Osteoblast (primary cell): ENCODE measurements around the gene SALL4. TPM values are rescaled to one million over a fixed set of nuclear protein-coding genes. Genes with fewer than 3 reads are reported as not detected.
A peak's percentile ranks its signal among the peaks of the same experiment; 100 is the strongest.

Source experiments
- DNase-seq: peaks from one replicate; pipeline ENCODE4 v3.0.0; 2011; ENCODE audit warnings: low spot score, mixed read lengths; ENCODE audit not compliant: insufficient read length; ENCODE audit errors: missing footprints
- H2AFZ ChIP-seq: 2 replicates; pipeline ENCODE4 v1.6.0; 2011; ENCODE audit warnings: mild to moderate bottlenecking, low read length
- H3K27ac ChIP-seq: 2 replicates; pipeline ENCODE4 v1.5.1; 2011; ENCODE audit warnings: mild to moderate bottlenecking, low read depth, low read length, moderate library complexity
- H3K27me3 ChIP-seq: 2 replicates; pipeline ENCODE4 v1.6.0; 2012; ENCODE audit warnings: mild to moderate bottlenecking, control low read depth, inconsistent platforms, low read length, moderate library complexity; ENCODE audit not compliant: insufficient read depth
- H3K36me3 ChIP-seq: 2 replicates; pipeline ENCODE4 v1.5.1; 2011; ENCODE audit warnings: mild to moderate bottlenecking, low read length, control low read depth, moderate library complexity; ENCODE audit not compliant: insufficient read depth
- H3K4me1 ChIP-seq: 2 replicates; pipeline ENCODE4 v1.5.1; 2011; ENCODE audit warnings: mild to moderate bottlenecking, low read length, control low read depth, moderate library complexity; ENCODE audit not compliant: insufficient read depth
- H3K4me2 ChIP-seq: 2 replicates; pipeline ENCODE4 v1.6.0; 2011; ENCODE audit warnings: mild to moderate bottlenecking, low read length; ENCODE audit not compliant: insufficient read depth
- H3K4me3 ChIP-seq: fragments of 200-600 bp; sonication (generic); 3 replicates; pipeline ENCODE4 v1.5.1; 2012; ENCODE audit warnings: mild to moderate bottlenecking, low read length, inconsistent platforms; ENCODE audit not compliant: insufficient read depth
- H3K79me2 ChIP-seq: 2 replicates; pipeline ENCODE4 v1.6.0; 2012; ENCODE audit warnings: mild to moderate bottlenecking, low read length, control low read depth, inconsistent platforms; ENCODE audit not compliant: insufficient read depth
- H3K9me3 ChIP-seq: 2 replicates; pipeline ENCODE4 v1.5.1; 2011; ENCODE audit warnings: low read depth, low read length, control low read depth
- H4K20me1 ChIP-seq: 2 replicates; pipeline ENCODE4 v1.6.0; 2012; ENCODE audit warnings: mild to moderate bottlenecking, low read length, control low read depth; ENCODE audit not compliant: insufficient read depth
- total RNA-seq: library from RNA; depleted of rRNA; stranded (reverse); fragments of >200 nt; gene quantifications from 2 replicates; pipeline ENCODE4 v1.2.3, GENCODE V29; 2012
- TF ChIP-seq, protein P1 (sequence below): IDR thresholded peaks from 2 replicates; pipeline ENCODE4 v1.5.1; 2011; ENCODE audit warnings: mild to moderate bottlenecking, low read depth, low read length, moderate library complexity; ENCODE audit errors: extremely low read depth

Gene SALL4
- total RNA-seq, 1 donor: 3.3 TPM

DNA sequence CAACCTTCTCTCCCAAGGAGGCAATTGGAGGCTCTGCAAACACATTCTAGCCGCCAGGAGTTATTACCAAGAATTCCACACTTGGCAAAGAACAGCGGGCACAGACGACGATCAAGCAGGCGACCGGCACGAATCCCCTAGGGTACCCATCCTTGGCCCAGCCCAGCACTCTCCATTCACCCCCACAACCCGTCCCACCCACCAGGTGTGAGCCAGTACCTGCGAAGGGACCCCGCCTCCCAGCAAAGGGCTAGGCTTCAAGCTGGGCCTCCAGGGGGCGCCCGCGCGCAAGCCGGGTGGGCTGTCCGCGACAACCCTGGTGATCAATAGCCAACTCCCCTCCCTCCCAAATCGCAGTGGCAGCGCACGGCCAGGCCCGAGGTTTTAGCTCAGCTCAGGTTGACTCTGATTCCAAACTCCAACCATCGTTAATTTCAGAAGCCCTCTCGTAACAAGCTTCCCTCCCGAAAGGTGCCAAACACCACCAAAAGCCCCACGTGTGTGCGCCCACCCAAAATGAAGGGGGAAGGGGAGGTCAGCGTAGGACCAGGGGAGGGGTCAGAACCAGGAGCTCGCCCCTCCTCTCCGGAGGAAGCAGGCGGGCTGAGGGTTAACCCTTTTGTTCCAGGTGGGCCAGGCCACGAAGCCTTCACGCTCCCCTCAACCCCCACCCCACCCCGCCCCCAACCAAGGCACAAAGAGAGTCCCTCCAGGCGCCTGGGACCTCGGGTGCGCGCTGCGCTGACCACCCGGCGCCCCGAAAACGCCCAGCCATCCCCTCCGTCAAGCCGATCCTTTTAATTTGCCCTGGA is 2.1 kb downstream of the SALL4 start:
- DNase-seq: peak; percentile 94
- TF ChIP-seq, protein P1, sequence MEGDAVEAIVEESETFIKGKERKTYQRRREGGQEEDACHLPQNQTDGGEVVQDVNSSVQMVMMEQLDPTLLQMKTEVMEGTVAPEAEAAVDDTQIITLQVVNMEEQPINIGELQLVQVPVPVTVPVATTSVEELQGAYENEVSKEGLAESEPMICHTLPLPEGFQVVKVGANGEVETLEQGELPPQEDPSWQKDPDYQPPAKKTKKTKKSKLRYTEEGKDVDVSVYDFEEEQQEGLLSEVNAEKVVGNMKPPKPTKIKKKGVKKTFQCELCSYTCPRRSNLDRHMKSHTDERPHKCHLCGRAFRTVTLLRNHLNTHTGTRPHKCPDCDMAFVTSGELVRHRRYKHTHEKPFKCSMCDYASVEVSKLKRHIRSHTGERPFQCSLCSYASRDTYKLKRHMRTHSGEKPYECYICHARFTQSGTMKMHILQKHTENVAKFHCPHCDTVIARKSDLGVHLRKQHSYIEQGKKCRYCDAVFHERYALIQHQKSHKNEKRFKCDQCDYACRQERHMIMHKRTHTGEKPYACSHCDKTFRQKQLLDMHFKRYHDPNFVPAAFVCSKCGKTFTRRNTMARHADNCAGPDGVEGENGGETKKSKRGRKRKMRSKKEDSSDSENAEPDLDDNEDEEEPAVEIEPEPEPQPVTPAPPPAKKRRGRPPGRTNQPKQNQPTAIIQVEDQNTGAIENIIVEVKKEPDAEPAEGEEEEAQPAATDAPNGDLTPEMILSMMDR: peak; percentile 76
- peak overlapping the region; percentile 94 for H2AFZ ChIP-seq
- H4K20me1 ChIP-seq: no peaks in the 10 kb centered on the region
- H3K79me2 ChIP-seq: no peaks in the 10 kb centered on the region
- H3K36me3 ChIP-seq: no peaks in the 10 kb centered on the region
- peaks cover 42% of the 10 kb centered on the region for H3K27me3 ChIP-seq
- peaks cover 13% of the 10 kb centered on the region for H3K4me1 ChIP-seq
- no peak overlapping the region for H3K27ac ChIP-seq
- peak overlapping the region; percentile 75 for H3K4me3 ChIP-seq
- H3K9me3 ChIP-seq: no peaks in the 10 kb centered on the region
- H3K4me2 ChIP-seq: peak overlapping the region; percentile 96

DNA sequence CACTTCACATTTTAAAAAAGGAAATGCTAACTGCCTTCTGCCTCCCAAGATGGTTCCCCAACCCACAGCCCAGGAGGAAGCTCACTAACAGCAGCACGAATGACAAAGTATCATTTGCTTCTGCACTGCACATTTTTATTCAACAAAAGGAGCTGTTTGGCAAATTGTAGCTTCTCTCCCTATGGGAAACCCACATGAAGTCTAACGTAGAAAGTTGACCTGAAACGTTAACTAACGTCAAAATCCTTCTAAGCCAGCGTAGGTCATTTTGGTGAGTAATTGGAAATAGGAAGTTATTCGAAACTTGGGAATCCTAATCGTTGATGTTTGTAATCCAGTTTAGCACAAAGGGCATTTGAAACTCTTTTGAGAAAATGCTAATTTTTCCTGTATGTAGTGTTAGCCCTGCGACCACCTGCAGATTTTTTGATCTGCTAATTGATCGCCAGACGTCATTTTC is 2.9 kb downstream of the SALL4 start:
- H4K20me1 ChIP-seq: no peaks in the 10 kb centered on the region
- TF ChIP-seq, protein P1: no peak
- H3K27ac ChIP-seq: no peak overlapping the region
- peaks cover 42% of the 10 kb centered on the region for H3K27me3 ChIP-seq
- H3K4me1 ChIP-seq: peaks cover 13% of the 10 kb centered on the region
- H3K36me3 ChIP-seq: no peaks in the 10 kb centered on the region
- H3K9me3 ChIP-seq: no peaks in the 10 kb centered on the region
- no peak overlapping the region for H3K4me3 ChIP-seq
- H3K4me2 ChIP-seq: no peak overlapping the region
- no peak for DNase-seq
- H3K79me2 ChIP-seq: no peaks in the 10 kb centered on the region
- no peak overlapping the region for H2AFZ ChIP-seq

DNA sequence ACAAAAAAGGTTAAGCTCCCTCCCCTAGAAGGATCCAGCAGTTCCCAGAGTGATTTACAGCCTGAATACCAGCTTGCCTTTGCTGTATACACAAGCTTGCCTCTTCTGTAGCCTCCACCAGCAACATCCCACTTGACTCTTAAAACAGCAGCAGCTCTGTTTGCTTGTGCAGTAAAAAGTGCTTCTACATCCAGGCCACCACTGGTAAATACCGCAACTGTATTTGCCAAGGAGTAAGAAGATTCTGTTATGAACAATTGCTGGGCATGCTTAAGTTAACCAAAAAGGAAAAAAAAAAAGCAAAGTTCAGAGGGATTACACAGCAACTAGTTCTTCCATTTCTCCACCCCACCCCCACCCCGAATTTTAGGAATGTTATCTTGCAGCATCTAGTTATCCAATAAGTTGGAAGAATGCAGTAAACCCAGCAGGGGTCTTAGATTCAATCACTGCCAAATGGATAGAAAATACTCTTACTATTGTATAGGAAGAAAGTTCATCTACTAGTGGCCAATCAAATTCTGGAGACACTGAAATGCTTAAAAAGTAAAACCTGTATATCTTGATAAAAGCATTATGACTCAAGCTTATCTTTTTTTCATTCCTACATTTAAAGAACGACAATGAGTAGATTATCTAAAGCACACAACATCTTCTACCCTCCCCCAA is 4.8 kb downstream of the SALL4 start:
- H4K20me1 ChIP-seq: no peaks in the 10 kb centered on the region
- no peak overlapping the region for H3K4me3 ChIP-seq
- H3K4me1 ChIP-seq: peaks cover 7% of the 10 kb centered on the region
- H3K27me3 ChIP-seq: peaks cover 41% of the 10 kb centered on the region
- H3K36me3 ChIP-seq: no peaks in the 10 kb centered on the region
- H2AFZ ChIP-seq: no peak overlapping the region
- TF ChIP-seq, protein P1: no peak
- no peak overlapping the region for H3K4me2 ChIP-seq
- no peaks in the 10 kb centered on the region for H3K79me2 ChIP-seq
- no peaks in the 10 kb centered on the region for H3K9me3 ChIP-seq
- no peak overlapping the region for H3K27ac ChIP-seq
- no peak for DNase-seq

DNA sequence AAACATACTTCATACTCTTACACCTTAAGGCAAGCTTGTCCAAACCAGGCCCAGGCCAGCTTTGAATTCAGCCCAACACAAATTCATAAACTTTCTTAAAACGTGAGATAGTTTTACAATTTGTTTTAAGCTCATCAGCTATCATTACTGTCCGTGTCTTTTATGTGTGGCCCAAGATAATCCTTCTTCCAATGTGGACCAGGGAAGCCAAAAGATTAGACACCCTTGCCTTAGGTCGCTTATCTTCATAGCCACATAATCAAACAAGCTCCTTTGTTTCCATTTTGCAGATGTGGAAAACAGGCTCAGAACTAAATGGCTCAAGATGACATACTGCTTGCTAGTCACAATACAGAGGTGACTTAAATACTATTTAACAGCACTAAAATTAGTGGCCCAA is 6.0 kb downstream of the SALL4 start:
- Histone ChIP-seq H3K27ac (no peak overlapping the region), H3K4me3 (no peak overlapping the region), H3K4me2 (no peak overlapping the region), H3K27me3 (peaks cover 30% of the 10 kb centered on the region), H3K4me1 (peaks cover 6% of the 10 kb centered on the region), H3K36me3 (no peaks in the 10 kb centered on the region), H3K79me2 (no peaks in the 10 kb centered on the region), H3K9me3 (no peaks in the 10 kb centered on the region), H2AFZ (no peak overlapping the region), H4K20me1 (no peaks in the 10 kb centered on the region)
- TF ChIP-seq, protein P1: no peak
- no peak for DNase-seq
